ENCODE results near the gene CSNK1D.

The CSNK1D gene

GRCh38 chr17:82229698-82230608, 43.5 kb downstream of the CSNK1D start:
- DNase-seq (ENCODE audit: low read depth in 4 of 4, low spot score in 1 of 4) = no peak

GRCh38 chr17:82228842-82229697, 44.4 kb downstream of the CSNK1D start, which contains the start of gene SLC16A3:
Gene SLC16A3, plus strand, starts transcription at chr17:82229042. Its CDS starts 6,967 bp downstream, at chr17:82236009.
- peak in 1 of 4 experiments; percentile 63 for DNase-seq (ENCODE audit: low read depth in 4 of 4, low spot score in 1 of 4)

- DNase-seq (ENCODE audit: low read depth in 4 of 4, low spot score in 1 of 4) = peak in 1 of 4 experiments; percentile 52
Observed at GRCh38 chr17:82228278-82228841, 45.1 kb downstream of the CSNK1D start.

GRCh38 chr17:82227629-82228277, 45.7 kb downstream of the CSNK1D start:
- DNase-seq (ENCODE audit: low read depth in 4 of 4, low spot score in 1 of 4) = no peak

- no peak for DNase-seq (ENCODE audit: low read depth in 4 of 4, low spot score in 1 of 4)
Observed at GRCh38 chr17:82226809-82227628, 46.5 kb downstream of the CSNK1D start.

GRCh38 chr17:82226146-82226808, 47.2 kb downstream of the CSNK1D start:
- no peak for DNase-seq (ENCODE audit: low read depth in 4 of 4, low spot score in 1 of 4)

GRCh38 chr17:82225368-82226029, 48.0 kb downstream of the CSNK1D start:
- no peak for DNase-seq (ENCODE audit: low read depth in 4 of 4, low spot score in 1 of 4)

GRCh38 chr17:82224666-82225065, 48.8 kb downstream of the CSNK1D start:
- DNase-seq (ENCODE audit: low read depth in 4 of 4, low spot score in 1 of 4) = no peak

- no peak for DNase-seq (ENCODE audit: low read depth in 4 of 4, low spot score in 1 of 4)
Observed at GRCh38 chr17:82223517-82223916, 50.0 kb downstream of the CSNK1D start.

GRCh38 chr17:82222816-82223215, 50.7 kb downstream of the CSNK1D start:
- no peak for DNase-seq (ENCODE audit: low read depth in 4 of 4, low spot score in 1 of 4)

GRCh38 chr17:82221341-82221902, 52.1 kb downstream of the CSNK1D start:
- DNase-seq (ENCODE audit: low read depth in 4 of 4, low spot score in 1 of 4) = no peak

GRCh38 chr17:82219753-82220709, 53.5 kb downstream of the CSNK1D start:
- no peak for DNase-seq (ENCODE audit: low read depth in 4 of 4, low spot score in 1 of 4)

- DNase-seq (ENCODE audit: low read depth in 4 of 4, low spot score in 1 of 4) = no peak
Observed at GRCh38 chr17:82219083-82219482, 54.4 kb downstream of the CSNK1D start.

GRCh38 chr17:82218349-82219075, 55.0 kb downstream of the CSNK1D start:
- no peak for DNase-seq (ENCODE audit: low read depth in 4 of 4, low spot score in 1 of 4)

GRCh38 chr17:82217530-82218204, 55.8 kb downstream of the CSNK1D start:
- DNase-seq (ENCODE audit: low read depth in 4 of 4, low spot score in 1 of 4) = no peak

- DNase-seq (ENCODE audit: low read depth in 4 of 4, low spot score in 1 of 4) = no peak
Observed at GRCh38 chr17:82217120-82217529, 56.4 kb downstream of the CSNK1D start.

All from stimulated activated CD4-positive, alpha-beta T cell treated with anti-CD3 and anti-CD28 coated beads, Interleukin-1b, Interleukin-23, amount 100 ng/mL, for 24 hours (primary cell).